ENCODE measurements around the gene CCSER2.
"Not testable (repeated sequence)": the region's sequence is repeated elsewhere in the genome, so short reads cannot be mapped to it uniquely, and the experiment has no call there.

Gene CCSER2

DNA sequence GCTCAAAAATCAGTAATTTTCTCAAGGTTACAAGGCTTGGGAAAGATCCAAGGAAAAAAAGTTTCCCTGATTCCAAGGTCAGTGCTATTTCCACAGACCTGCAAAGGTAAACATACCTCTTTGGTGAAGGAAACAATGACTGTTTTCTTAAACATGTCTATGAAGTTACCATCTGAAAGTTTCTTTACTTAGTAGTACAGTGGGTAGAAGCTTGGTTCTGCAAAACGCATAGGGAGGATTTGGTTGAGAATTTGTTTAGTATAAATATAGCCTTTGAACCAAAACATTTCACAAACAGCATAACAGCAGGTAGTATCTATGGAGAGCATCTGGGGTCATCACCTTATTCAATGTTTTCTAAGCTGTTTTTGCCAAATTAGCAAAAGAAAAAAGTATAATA is 169.6 kb downstream of the CCSER2 start:
- Histone ChIP-seq H3K36me3 (no peaks in the 10 kb centered on the region), H3K9me3 (ENCODE audit: severe bottlenecking) (no peaks in the 10 kb centered on the region), H3K27ac (no peak overlapping the region), H3K4me3 (ENCODE audit: low read depth, low read length) (no peak overlapping the region), H3K27me3 (ENCODE audit: insufficient read depth, low read depth, severe bottlenecking) (no peaks in the 10 kb centered on the region)
- no peak for TF ChIP-seq CTCF (IDR thresholded peaks at IDR 0.05; ENCODE audit: low read depth, low read length)
- DNase-seq = no peak

- not testable (repeated sequence) for DNase-seq; H3K4me3 ChIP-seq (ENCODE audit: low read depth, low read length); H3K9me3 ChIP-seq (ENCODE audit: severe bottlenecking); H3K27me3 ChIP-seq (ENCODE audit: insufficient read depth, low read depth, severe bottlenecking); H3K27ac ChIP-seq; H3K36me3 ChIP-seq
These were observed 170.7 kb downstream of the CCSER2 start for GRCh38 chr10:84499039-84499438.

GRCh38 chr10:84499846-84500245 is 171.5 kb downstream of the CCSER2 start:
- Histone ChIP-seq H3K36me3 (no peaks in the 10 kb centered on the region), H3K9me3 (ENCODE audit: severe bottlenecking) (no peaks in the 10 kb centered on the region), H3K27ac (no peak overlapping the region), H3K27me3 (ENCODE audit: insufficient read depth, low read depth, severe bottlenecking) (no peaks in the 10 kb centered on the region), H3K4me3 (ENCODE audit: low read depth, low read length) (no peak overlapping the region)
- no peak for TF ChIP-seq CTCF (IDR thresholded peaks at IDR 0.05; ENCODE audit: low read depth, low read length)
- no peak for DNase-seq

GRCh38 chr10:84510121-84510520 is 181.7 kb downstream of the CCSER2 start:
- no peak for DNase-seq

DNA sequence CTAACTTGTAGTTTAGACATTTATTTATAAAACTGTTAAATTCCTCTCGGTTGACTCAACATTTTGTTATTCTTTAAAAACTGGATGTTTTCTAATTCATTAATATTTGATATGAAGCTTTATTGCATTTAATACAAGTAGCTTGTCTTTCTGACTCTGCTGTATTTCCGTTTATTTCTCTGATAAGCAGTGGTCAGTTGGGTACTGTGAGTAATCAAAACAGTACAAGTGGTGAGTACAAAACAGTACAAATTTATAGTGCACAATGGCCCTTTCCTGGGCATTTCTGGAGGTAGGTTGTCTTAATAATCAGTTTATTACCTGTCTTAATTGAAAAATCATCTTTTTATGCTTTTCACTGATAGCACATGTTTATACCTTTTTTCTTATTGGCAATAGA is 182.7 kb downstream of the CCSER2 start:
- no peaks in the 10 kb centered on the region for H3K27me3 ChIP-seq (ENCODE audit: insufficient read depth, low read depth, severe bottlenecking)
- H3K36me3 ChIP-seq = peaks cover 5% of the 10 kb centered on the region
- H3K4me3 ChIP-seq (ENCODE audit: low read depth, low read length) = no peak overlapping the region
- TF ChIP-seq CTCF (IDR thresholded peaks at IDR 0.05; ENCODE audit: low read depth, low read length) = no peak
- H3K9me3 ChIP-seq (ENCODE audit: severe bottlenecking) = no peaks in the 10 kb centered on the region
- H3K27ac ChIP-seq = no peak overlapping the region
- DNase-seq = no peak

More at GRCh38 chr10:84510121-84510520, 181.7 kb downstream of the CCSER2 start:
- Histone ChIP-seq H3K9me3 (ENCODE audit: severe bottlenecking) (no peaks in the 10 kb centered on the region), H3K27ac (no peak overlapping the region), H3K4me3 (ENCODE audit: low read depth, low read length) (no peak overlapping the region), H3K27me3 (ENCODE audit: insufficient read depth, low read depth, severe bottlenecking) (no peaks in the 10 kb centered on the region), H3K36me3 (peaks cover 5% of the 10 kb centered on the region)
- no peak for TF ChIP-seq CTCF (IDR thresholded peaks at IDR 0.05; ENCODE audit: low read depth, low read length)

DNA sequence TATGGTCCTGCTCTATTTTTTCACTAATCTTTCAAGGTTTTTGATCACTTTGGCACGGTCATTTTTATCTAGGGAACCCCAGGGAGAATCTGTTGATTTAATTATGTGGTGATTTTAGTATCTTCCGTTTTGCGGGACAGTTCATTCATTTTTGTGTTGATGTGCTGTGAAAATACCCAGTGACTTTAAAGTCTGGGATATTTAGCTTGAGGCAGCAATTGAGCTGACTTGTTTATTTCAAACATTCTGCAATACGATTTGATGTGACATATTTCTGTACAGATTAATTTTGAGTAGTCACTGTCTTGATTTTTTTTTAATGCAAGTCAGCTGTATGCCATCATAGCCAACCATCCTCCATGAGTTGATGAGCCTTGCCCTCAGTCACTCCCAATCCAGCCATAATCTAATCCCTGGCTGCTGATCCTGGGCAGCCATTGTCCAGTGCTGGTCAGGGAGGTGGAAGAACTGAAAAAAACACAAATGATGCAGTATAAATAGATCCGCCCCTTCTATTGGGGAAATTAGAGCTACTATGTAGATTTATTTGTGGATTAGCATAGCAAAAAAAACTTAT is 183.4 kb downstream of the CCSER2 start:
- H3K36me3 ChIP-seq = peaks cover 5% of the 10 kb centered on the region
- no peaks in the 10 kb centered on the region for H3K27me3 ChIP-seq (ENCODE audit: insufficient read depth, low read depth, severe bottlenecking)
- H3K9me3 ChIP-seq (ENCODE audit: severe bottlenecking) = no peaks in the 10 kb centered on the region
- H3K27ac ChIP-seq = no peak overlapping the region
- TF ChIP-seq CTCF (IDR thresholded peaks at IDR 0.05; ENCODE audit: low read depth, low read length) = no peak
- DNase-seq = no peak
- H3K4me3 ChIP-seq (ENCODE audit: low read depth, low read length) = no peak overlapping the region

Measured in WERI-Rb-1 (cell line).